Transverse colon (tissue), 4 donors: ENCODE data around the gene TRIM15. TPM values are rescaled to one million over a fixed set of nuclear protein-coding genes. Genes with fewer than 3 reads are reported as not detected.

ENCODE experiments used
- DNase-seq: peaks from one replicate; pipeline ENCODE4 v3.0.0-alpha.2; 2019
- H3K27ac ChIP-seq, 4 donors: fragments of 200-600 bp; sonication (generic); 2 replicates each; pipeline ENCODE4 v1.5.1; 2016 to 2018; ENCODE audit warnings: inconsistent platforms in 4 of 4
- H3K27me3 ChIP-seq: fragments of 200-600 bp; sonication (generic); 2 replicates; pipeline ENCODE4 v1.5.1; 2017; ENCODE audit warnings: inconsistent platforms
- H3K36me3 ChIP-seq, 4 donors: fragments of 200-600 bp; sonication (generic); 2 replicates each; pipeline ENCODE4 v1.5.1; 2017 to 2019; ENCODE audit warnings: inconsistent platforms in 4 of 4
- H3K4me1 ChIP-seq, 4 donors: fragments of 200-600 bp; sonication (generic); 2 replicates each; pipeline ENCODE4 v1.5.1; 2017 to 2020; ENCODE audit warnings: inconsistent platforms in 4 of 4
- H3K4me3 ChIP-seq, 4 donors: fragments of 200-600 bp; sonication (generic); 1 replicate in 1 of 4; 2 replicates in 3 of 4; pipeline versions ENCODE4 v1.5.1 to v1.6.1; 2017 to 2019; ENCODE audit warnings: inconsistent platforms in 4 of 4
- H3K9me3 ChIP-seq, 2 donors: fragments of 200-600 bp; sonication (generic); 2 replicates each; pipeline ENCODE4 v1.5.1; 2017 to 2019; ENCODE audit warnings: inconsistent platforms in 2 of 2
- CTCF ChIP-seq, 5 experiments: fragments of 200-600 bp in 3 of 5; fragments of 450-650 bp in 2 of 5; sonication (generic) in 3 of 5; IDR thresholded peaks; 1 replicate in 2 of 5; 2 replicates in 3 of 5; pipeline ENCODE4 v1.5.1; 2016 to 2017; ENCODE audit warnings: antibody characterized with exemption in 5 of 5, inconsistent platforms in 3 of 5, mild to moderate bottlenecking in 2 of 5, moderate library complexity in 1 of 5
- EP300 ChIP-seq: sonication (generic); formaldehyde crosslinking; IDR thresholded peaks from one replicate; pipeline ENCODE4 v1.6.1; 2017; ENCODE audit warnings: antibody characterized with exemption, low read depth
- POLR2A ChIP-seq: fragments of 450-650 bp; IDR thresholded peaks from one replicate; pipeline ENCODE4 v1.6.1; 2016; ENCODE audit warnings: antibody characterized with exemption, mild to moderate bottlenecking, moderate library complexity
- POLR2AphosphoS5 ChIP-seq, 3 donors: sonication (generic); formaldehyde crosslinking; IDR thresholded peaks; one replicate each; pipeline ENCODE4 v1.6.1; 2016; ENCODE audit warnings: antibody characterized with exemption in 3 of 3
- WGBS, 2 donors: methylation state at CpG; one replicate each; pipeline ENCODE4 v1.1.5; 2018; ENCODE audit warnings: low coverage in 1 of 2; 5-methylcytosine and 5-hydroxymethylcytosine counted together
- in situ Hi-C, 4 donors: fragments of 200-750 bp; cut with MboI; loops; one replicate each; pipeline versions ENCODE4 v1.15.0 to v1.15.1; 2017; ENCODE audit warnings: low sequenced_read_pairs in 3 of 4, low pct_ligation_motif_present in 1 of 4, low pct_unique_long_range_greater_than_20kb in 1 of 4
- intact Hi-C: fragments of 100-400 bp; cut with DNase I; formaldehyde crosslinking; loops from one replicate; pipeline ENCODE4 v1.15.1; 2023; ENCODE audit warnings: low total_unique reads
- total RNA-seq, 4 donors: library from RNA; depleted of rRNA; stranded (reverse); fragments of >200 nt; gene quantifications; one replicate each; pipeline ENCODE4 v1.1.0, GENCODE V29; 2016

Gene TRIM15
- total RNA-seq, 4 donors from 2014 or later, result 5.8 to 90.7 (median 51.8) TPM

- TF ChIP-seq CTCF (IDR thresholded peaks at IDR 0.05) (no peak), POLR2A (no peak), EP300 (no peak), POLR2AphosphoS5 (IDR thresholded peaks at IDR 0.05) (no peak)
- H3K27me3 ChIP-seq, result peaks cover 6% of the 10 kb centered on the region
- no peaks in the 10 kb centered on the region for H3K9me3 ChIP-seq
- H3K4me1 ChIP-seq, result peaks cover 2 to 17% (median 5%) of the 10 kb centered on the region in 4 donors
- no peaks in the 10 kb centered on the region for H3K36me3 ChIP-seq
- no peak overlapping the region for H3K4me3 ChIP-seq
- WGBS, 2 donors, result 44 to 61% methylated on average over 3 of the region's 3 CpGs
- intact Hi-C loops (no loop called here), in situ Hi-C loops (no loop called here)
- no peak overlapping the region for H3K27ac ChIP-seq
- DNase-seq, result no peak
These were observed 14.1 kb upstream of the TRIM15 start for GRCh38 chr6:30149234-30149633.

GRCh38 chr6:30149858-30150550 lies 13.3 kb upstream of the TRIM15 start:
- intact Hi-C loops (no loop called here), in situ Hi-C loops (no loop called here)
- Histone ChIP-seq H3K4me1 (peaks cover 0 to 19% (median 10%) of the 10 kb centered on the region in 4 donors), H3K36me3 (no peaks in the 10 kb centered on the region), H3K4me3 (no peak overlapping the region), H3K27ac (no peak overlapping the region), H3K27me3 (peaks cover 6% of the 10 kb centered on the region), H3K9me3 (no peaks in the 10 kb centered on the region)
- no peak for TF ChIP-seq POLR2AphosphoS5 (IDR thresholded peaks at IDR 0.05)
- no peak for DNase-seq
- WGBS, 2 donors, result 71 to 77% methylated on average over 5 to 7 of the region's 7 CpGs

- in situ Hi-C loops, result no loop called here
- Histone ChIP-seq H3K4me3 (no peak overlapping the region), H3K27me3 (peaks cover under 1% of the 10 kb centered on the region), H3K27ac (no peak overlapping the region), H3K4me1 (peaks cover 0 to 27% (median 17%) of the 10 kb centered on the region in 4 donors), H3K9me3 (no peaks in the 10 kb centered on the region), H3K36me3 (no peaks in the 10 kb centered on the region)
- no peak for DNase-seq
- TF ChIP-seq POLR2A (no peak), CTCF (IDR thresholded peaks at IDR 0.05) (no peak), POLR2AphosphoS5 (IDR thresholded peaks at IDR 0.05) (no peak), EP300 (no peak)
- intact Hi-C loops, result no loop called here
- 83 to 88% methylated on average over 3 to 10 of the region's 10 CpGs for WGBS, 2 donors
These were observed 12.5 kb upstream of the TRIM15 start for GRCh38 chr6:30150671-30151395.

- in situ Hi-C loops (no loop called here), intact Hi-C loops (no loop called here)
- Histone ChIP-seq H3K4me1 (peaks cover 0 to 32% (median 23%) of the 10 kb centered on the region in 4 donors), H3K9me3 (no peaks in the 10 kb centered on the region), H3K27me3 (no peaks in the 10 kb centered on the region), H3K36me3 (no peaks in the 10 kb centered on the region), H3K4me3 (no peak overlapping the region), H3K27ac (no peak overlapping the region)
- WGBS, 2 donors, result 52 to 73% methylated on average over 3 of the region's 3 CpGs
- DNase-seq, result no peak
- no peak for TF ChIP-seq POLR2AphosphoS5 (IDR thresholded peaks at IDR 0.05)
- no peak for TF ChIP-seq CTCF (IDR thresholded peaks at IDR 0.05)
- TF ChIP-seq EP300, result no peak
- TF ChIP-seq POLR2A, result no peak
These were observed 11.8 kb upstream of the TRIM15 start for GRCh38 chr6:30151580-30151979.
